ENCODE results near the gene POLR2A. TPM values are rescaled to one million over a fixed set of nuclear protein-coding genes. Genes with fewer than 3 reads are reported as not detected.

The POLR2A gene
- total and polyA plus RNA-seq, 7 experiments from 2014 or later = 43.6 to 501 (median 173) TPM

DNA sequence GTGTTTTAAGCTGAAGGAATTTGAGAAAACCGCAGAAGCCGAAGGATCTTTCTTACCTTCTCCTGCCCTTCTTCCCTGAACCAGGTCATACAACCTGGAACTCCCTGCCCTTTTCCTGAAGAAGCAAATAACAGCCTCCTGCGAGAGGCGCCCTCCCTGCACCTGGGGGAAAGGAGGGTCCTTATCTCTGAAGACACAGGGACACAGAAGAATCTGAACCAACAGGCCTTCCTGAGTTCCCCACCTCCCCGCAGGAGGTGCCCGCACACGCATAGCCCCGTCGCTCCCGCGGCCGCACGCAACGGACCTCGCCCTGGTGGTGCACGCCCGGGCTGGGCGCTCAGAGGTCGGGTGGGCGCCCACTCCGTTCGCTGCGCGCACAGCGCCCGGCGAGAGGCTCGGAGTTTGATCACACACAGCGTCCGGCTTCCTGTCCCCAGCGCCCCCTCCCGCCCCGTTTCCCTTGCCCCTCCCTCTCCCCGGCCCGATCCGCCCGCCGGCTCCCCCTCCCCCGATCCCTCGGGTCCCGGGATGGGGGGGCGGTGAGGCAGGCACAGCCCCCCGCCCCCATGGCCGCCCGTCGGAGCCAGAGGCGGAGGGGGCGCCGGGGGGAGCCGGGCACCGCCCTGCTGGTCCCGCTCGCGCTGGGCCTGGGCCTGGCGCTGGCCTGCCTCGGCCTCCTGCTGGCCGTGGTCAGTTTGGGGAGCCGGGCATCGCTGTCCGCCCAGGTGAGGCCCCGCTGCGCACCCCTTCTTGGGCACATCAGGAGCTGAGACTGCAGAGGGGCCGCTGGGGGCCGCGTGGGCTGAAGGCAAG, 64.6 kb downstream of the POLR2A start, which contains the start of gene TNFSF12:
TNFSF12 (plus strand) TSS at position 474 of the 816 bp plus-strand sequence; CDS start at position 570, 96 bp downstream.
- Histone ChIP-seq H3K4me3 (ENCODE audit: low read length) (peak within 1 kb of the TSS; percentile 91), H3K27ac (ENCODE audit: low read depth, low read length) (peak within 1 kb of the TSS; percentile 70), H3K36me3 (ENCODE audit: control insufficient read depth in 2 of 3, insufficient read depth in 3 of 3, low read length in 3 of 3) (no peaks in the 10 kb centered on the region), H3K9me3 (ENCODE audit: control insufficient read depth in 2 of 3, low read length in 3 of 3) (no peaks in the 10 kb centered on the region), H3K27me3 (ENCODE audit: control insufficient read depth in 2 of 2, insufficient read depth in 2 of 2, low read length in 2 of 2) (no peaks in the 10 kb centered on the region), H3K4me1 (ENCODE audit: control insufficient read depth in 2 of 2, insufficient read depth in 2 of 2, low read length in 2 of 2) (peaks cover 14 to 35% of the 10 kb centered on the region in 2 donors)
- peaks cover 46 to 60% (median 55%) of the 10 kb centered on the region in 7 donors for H3K4me1 Mint-ChIP-seq
- CTCF ChIA-PET = interaction anchor here (0.5 to 2.6 kb wide), 5 partner anchors 8 to 193 kb away, joined by 3 to 10 read pairs (median 3); partner anchors contain the start of gene TMEM95
- H3K4me3 Mint-ChIP-seq = peak within 1 kb of the TSS; percentile 77 to 99 (median 91)
- H3K27ac Mint-ChIP-seq = peak within 1 kb of the TSS; percentile 90 to 98 (median 94)
- H3K36me3 Mint-ChIP-seq = peaks cover 0 to 25% (median 4%) of the 10 kb centered on the region in 5 donors
- ATAC-seq (peak; percentile 60), DNase-seq (peak in 7 of 9 donors; percentile 38 to 69 (median 45))
- POLR2A ChIA-PET = interaction anchor here (0.7 to 2.4 kb wide), 16 partner anchors 9 to 908 kb away, joined by 3 to 25 read pairs (median 4); partner anchors contain the start of genes KIAA0753, POLR2A, SAT2 and SENP3
- peaks cover 0 to 1% (median 0%) of the 10 kb centered on the region in 11 donors for H3K9me3 Mint-ChIP-seq
- intact Hi-C loops (cut with micrococcal nuclease) = loop anchor here (1.0 to 5.0 kb wide), 5 partner anchors 13 to 113 kb away; partner anchors contain the start of genes POLR2A (in 2 of the 2), SENP3 (in 1 of the 2) and TMEM102 (in 1 of the 2)
- peaks cover 0 to 2% (median 0%) of the 10 kb centered on the region in 5 donors for H3K27me3 Mint-ChIP-seq

Other genes starting within 250 kb of the POLR2A start
Only the 30 nearest of the 40 such genes appear.
- not detected for gene SLC2A4, start 202.6 kb upstream of the POLR2A start, total RNA-seq
- not detected for gene SLC2A4, start 202.6 kb upstream of the POLR2A start, polyA plus RNA-seq
- under 1 TPM in 3 of 5 experiments, not detected in 2; 0.27 to 0.64 (median 0.40) TPM for gene YBX2, start 189.7 kb upstream of the POLR2A start, total RNA-seq
- gene YBX2, start 189.7 kb upstream of the POLR2A start, polyA plus RNA-seq = not detected
- gene EIF5A, start 176.7 kb upstream of the POLR2A start, total RNA-seq = 100 to 1,000 TPM; 237 to 666 (median 453) TPM
- gene EIF5A, start 176.7 kb upstream of the POLR2A start, polyA plus RNA-seq = 100 to 1,000 TPM; 158 to 558 TPM
- gene GPS2, start 169.0 kb upstream of the POLR2A start, total RNA-seq = 100 to 1,000 TPM in 3 of 5 experiments, 10 to 100 TPM in 2; 72.6 to 145 (median 107) TPM
- 100 to 1,000 TPM in 1 of 2 donors, 10 to 100 TPM in 1; 80.1 to 134 TPM for gene GPS2, start 169.0 kb upstream of the POLR2A start, polyA plus RNA-seq
- gene NEURL4, start 155.0 kb upstream of the POLR2A start, total RNA-seq = 10 to 100 TPM; 42.6 to 92.6 (median 50.1) TPM
- gene NEURL4, start 155.0 kb upstream of the POLR2A start, polyA plus RNA-seq = 1 to 10 TPM; 1.1 to 2.5 TPM
- gene ACAP1, start 147.8 kb upstream of the POLR2A start, total RNA-seq = 100 to 1,000 TPM; 482 to 708 (median 599) TPM
- gene ACAP1, start 147.8 kb upstream of the POLR2A start, polyA plus RNA-seq = 100 to 1,000 TPM; 234 to 337 TPM
- 10 to 100 TPM in 1 of 5 experiments, 1 to 10 TPM in 4; 2.7 to 13.7 (median 4.0) TPM for gene KCTD11, start 132.2 kb upstream of the POLR2A start, total RNA-seq
- 1 to 10 TPM in 1 of 2 donors, under 1 TPM in 1; 0.83 to 1.1 TPM for gene KCTD11, start 132.2 kb upstream of the POLR2A start, polyA plus RNA-seq
- not detected for gene TMEM95, start 129.2 kb upstream of the POLR2A start, total RNA-seq
- gene TMEM95, start 129.2 kb upstream of the POLR2A start, polyA plus RNA-seq = not detected
- 10 to 100 TPM in 4 of 5 experiments, 1 to 10 TPM in 1; 1.5 to 23.4 (median 13.9) TPM for gene TNK1, start 103.3 kb upstream of the POLR2A start, total RNA-seq
- 1 to 10 TPM; 5.8 to 7.4 TPM for gene TNK1, start 103.3 kb upstream of the POLR2A start, polyA plus RNA-seq
- 100 to 1,000 TPM in 1 of 5 experiments, 10 to 100 TPM in 4; 74.8 to 142 (median 85.0) TPM for gene PLSCR3, start 89.8 kb upstream of the POLR2A start, total RNA-seq
- gene PLSCR3, start 89.8 kb upstream of the POLR2A start, polyA plus RNA-seq = 100 to 1,000 TPM; 162 to 212 TPM
- 10 to 100 TPM; 31.5 to 58.5 (median 48.2) TPM for gene TMEM256, start 80.3 kb upstream of the POLR2A start, total RNA-seq
- 10 to 100 TPM; 45.2 to 64.9 TPM for gene TMEM256, start 80.3 kb upstream of the POLR2A start, polyA plus RNA-seq
- 10 to 100 TPM in 3 of 5 experiments, 1 to 10 TPM in 2; 1.6 to 17.8 (median 11.9) TPM for gene NLGN2, start 76.5 kb upstream of the POLR2A start, total RNA-seq
- under 1 TPM; 0.20 to 0.28 TPM for gene NLGN2, start 76.5 kb upstream of the POLR2A start, polyA plus RNA-seq
- not detected for gene SPEM1, start 64.0 kb upstream of the POLR2A start, total RNA-seq
- gene SPEM1, start 64.0 kb upstream of the POLR2A start, polyA plus RNA-seq = not detected
- gene SPEM2, start 58.8 kb upstream of the POLR2A start, total RNA-seq = not detected
- not detected for gene SPEM2, start 58.8 kb upstream of the POLR2A start, polyA plus RNA-seq
- not detected for gene SPEM3, start 55.5 kb upstream of the POLR2A start, total RNA-seq
- not detected for gene SPEM3, start 55.5 kb upstream of the POLR2A start, polyA plus RNA-seq
- 10 to 100 TPM in 3 of 5 experiments, 1 to 10 TPM in 2; 8.2 to 19.1 (median 16.5) TPM for gene TMEM102, start 48.9 kb upstream of the POLR2A start, total RNA-seq
- 10 to 100 TPM in 1 of 2 donors, 1 to 10 TPM in 1; 8.5 to 26.1 TPM for gene TMEM102, start 48.9 kb upstream of the POLR2A start, polyA plus RNA-seq
- gene FGF11, start 44.9 kb upstream of the POLR2A start, total RNA-seq = 10 to 100 TPM in 1 of 5 experiments, 1 to 10 TPM in 4; 2.8 to 39.7 (median 3.4) TPM
- gene FGF11, start 44.9 kb upstream of the POLR2A start, polyA plus RNA-seq = under 1 TPM in 1 of 2 donors, not detected in 1; 0.09 TPM
- gene CHRNB1, start 39.3 kb upstream of the POLR2A start, total RNA-seq = 10 to 100 TPM in 1 of 5 experiments, 1 to 10 TPM in 4; 6.0 to 14.6 (median 7.2) TPM
- 10 to 100 TPM; 14.9 to 24.8 TPM for gene CHRNB1, start 39.3 kb upstream of the POLR2A start, polyA plus RNA-seq
- gene ZBTB4, start 4.7 kb upstream of the POLR2A start, total RNA-seq = 10 to 100 TPM; 30.3 to 89.2 (median 64.1) TPM
- gene ZBTB4, start 4.7 kb upstream of the POLR2A start, polyA plus RNA-seq = 10 to 100 TPM; 15.3 to 25.5 TPM
- gene SLC35G6, start 2.9 kb upstream of the POLR2A start, total RNA-seq = under 1 TPM in 1 of 5 experiments, not detected in 4; 0.16 TPM
- gene SLC35G6, start 2.9 kb upstream of the POLR2A start, polyA plus RNA-seq = not detected
- 10 to 100 TPM; 27.3 to 82.4 (median 36.9) TPM for gene TNFSF12, start 64.7 kb downstream of the POLR2A start, total RNA-seq
- gene TNFSF12, start 64.7 kb downstream of the POLR2A start, polyA plus RNA-seq = 10 to 100 TPM; 25.4 to 36.1 TPM
- gene TNFSF13, start 74.4 kb downstream of the POLR2A start, total RNA-seq = 10 to 100 TPM in 1 of 5 experiments, 1 to 10 TPM in 4; 2.0 to 45.6 (median 4.4) TPM
- gene TNFSF13, start 74.4 kb downstream of the POLR2A start, polyA plus RNA-seq = 1 to 10 TPM; 1.1 to 1.5 TPM
- gene SENP3, start 77.6 kb downstream of the POLR2A start, total RNA-seq = 10 to 100 TPM; 35.0 to 43.8 (median 40.8) TPM
- 10 to 100 TPM; 13.2 to 20.6 TPM for gene SENP3, start 77.6 kb downstream of the POLR2A start, polyA plus RNA-seq
- 100 to 1,000 TPM in 1 of 5 experiments, 10 to 100 TPM in 2, 1 to 10 TPM in 2; 6.8 to 176 (median 18.8) TPM for gene CD68, start 95.3 kb downstream of the POLR2A start, total RNA-seq
- under 1 TPM; 0.12 to 0.21 TPM for gene CD68, start 95.3 kb downstream of the POLR2A start, polyA plus RNA-seq
- gene MPDU1, start 99.5 kb downstream of the POLR2A start, total RNA-seq = 10 to 100 TPM; 25.4 to 79.8 (median 31.4) TPM
- 10 to 100 TPM; 39.1 to 52.3 TPM for gene MPDU1, start 99.5 kb downstream of the POLR2A start, polyA plus RNA-seq
- gene SOX15, start 105.7 kb downstream of the POLR2A start, total RNA-seq = 1 to 10 TPM in 2 of 5 experiments, under 1 TPM in 3; 0.44 to 1.6 (median 0.56) TPM
- not detected for gene SOX15, start 105.7 kb downstream of the POLR2A start, polyA plus RNA-seq
- 10 to 100 TPM; 24.6 to 46.9 (median 34.0) TPM for gene FXR2, start 130.5 kb downstream of the POLR2A start, total RNA-seq
- gene FXR2, start 130.5 kb downstream of the POLR2A start, polyA plus RNA-seq = 10 to 100 TPM in 1 of 2 donors, 1 to 10 TPM in 1; 5.5 to 21.6 TPM
- 10 to 100 TPM; 26.5 to 95.0 (median 77.2) TPM for gene SAT2, start 143.5 kb downstream of the POLR2A start, total RNA-seq
- gene SAT2, start 143.5 kb downstream of the POLR2A start, polyA plus RNA-seq = 10 to 100 TPM; 42.0 to 47.2 TPM
- not detected for gene SHBG, start 145.8 kb downstream of the POLR2A start, total RNA-seq
- not detected for gene SHBG, start 145.8 kb downstream of the POLR2A start, polyA plus RNA-seq
- gene ATP1B2, start 166.6 kb downstream of the POLR2A start, total RNA-seq = 1 to 10 TPM in 1 of 5 experiments, under 1 TPM in 4; 0.12 to 1.1 (median 0.29) TPM
- gene ATP1B2, start 166.6 kb downstream of the POLR2A start, polyA plus RNA-seq = not detected